ENCODE results near the gene ODF2. TPM values are rescaled to one million over a fixed set of nuclear protein-coding genes. Genes with fewer than 3 reads are reported as not detected.

The ODF2 gene
- 18.9 TPM for total RNA-seq

- Histone ChIP-seq H3K36me3 (peaks cover 4 to 14% of the 10 kb centered on the region in 2 donors), H3K9me3 (no peaks in the 10 kb centered on the region), H3K27ac (peak within 1 kb of the TSS; percentile 61), H3K27me3 (no peaks in the 10 kb centered on the region), H3K4me3 (peak within 1 kb of the TSS; percentile 80 to 85), H3K4me1 (peaks cover 15% of the 10 kb centered on the region)
- intact Hi-C loops (cut with DNase I) = no loop called here
- peak in 1 of 2 donors; percentile 96 for DNase-seq (ENCODE audit: extremely low spot score in 2 of 2)
- TF ChIP-seq CTCF (IDR thresholded peaks at IDR 0.05) = no peak
- peak; percentile 52 to 74 for TF ChIP-seq POLR2AphosphoS5 (IDR thresholded peaks at IDR 0.05; ENCODE audit: insufficient read depth in 1 of 2, low read depth in 1 of 2)
Observed at GRCh38 chr9:128455849-128456612, at the start of gene ODF2. Gene ODF2, plus strand, starts transcription at chr9:128456006. Its CDS starts 86 bp downstream, at chr9:128456092.

DNA sequence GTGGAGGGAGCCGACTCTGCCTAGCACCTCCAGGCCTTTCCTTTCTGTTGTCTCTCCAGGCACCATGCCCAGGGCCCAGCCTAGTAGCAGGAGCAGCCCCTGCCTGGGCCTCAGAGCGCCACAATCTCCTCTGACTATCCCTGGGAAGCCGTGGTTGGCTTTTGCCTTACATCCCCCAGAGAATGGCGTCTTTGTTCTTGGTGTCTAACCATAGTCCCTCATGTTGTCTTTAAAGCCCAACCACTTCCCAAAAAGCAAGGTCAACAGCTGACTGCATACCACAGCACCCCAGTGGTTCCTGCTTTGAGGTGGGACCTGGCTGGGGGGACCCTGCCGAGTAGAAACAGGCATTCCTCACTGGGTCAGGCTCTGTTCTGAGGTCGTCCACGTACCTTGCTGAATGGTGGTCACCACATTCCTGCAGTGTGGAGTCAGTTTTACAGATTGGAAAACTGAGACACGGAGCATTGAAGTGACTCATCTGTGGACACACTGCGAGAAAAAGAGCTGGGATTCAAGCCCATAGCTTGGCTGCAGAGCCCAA is 48.9 kb upstream of the ODF2 start:
- no peaks in the 10 kb centered on the region for H3K9me3 ChIP-seq
- DNase-seq (ENCODE audit: extremely low spot score in 2 of 2) = no peak
- H3K36me3 ChIP-seq = no peaks in the 10 kb centered on the region
- H3K4me3 ChIP-seq = no peak overlapping the region
- H3K4me1 ChIP-seq = no peaks in the 10 kb centered on the region
- no peaks in the 10 kb centered on the region for H3K27me3 ChIP-seq
- TF ChIP-seq CTCF (IDR thresholded peaks at IDR 0.05) = no peak
- TF ChIP-seq POLR2AphosphoS5 (IDR thresholded peaks at IDR 0.05; ENCODE audit: insufficient read depth in 1 of 2, low read depth in 1 of 2) = no peak
- no peak for TF ChIP-seq POLR2A (IDR thresholded peaks at IDR 0.05)
- no peak overlapping the region for H3K27ac ChIP-seq
- intact Hi-C loops (cut with DNase I) = no loop called here

DNA sequence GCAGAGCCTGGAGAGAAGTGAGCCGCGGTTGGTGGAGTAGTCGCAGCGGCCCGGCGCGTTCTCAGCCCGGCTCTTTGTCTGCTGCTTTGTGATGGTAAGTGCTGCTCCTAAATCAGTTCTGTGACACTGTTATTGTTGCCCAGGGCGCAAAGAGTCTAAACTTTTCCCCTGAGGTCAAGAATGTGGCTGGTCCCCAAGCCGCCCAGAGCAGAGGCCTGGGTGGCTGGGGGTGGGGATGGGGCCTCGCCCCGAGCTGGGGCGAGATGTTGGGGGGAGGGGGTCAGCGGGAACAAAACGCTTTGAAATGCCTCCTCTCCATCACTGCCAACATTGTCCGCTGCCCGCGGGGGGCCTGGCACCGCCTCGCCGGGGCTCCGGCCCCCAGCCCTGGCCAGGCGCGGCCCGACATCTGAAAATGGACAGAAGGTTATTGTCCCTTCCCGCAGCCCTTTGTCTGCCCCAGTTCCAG is 46.8 kb upstream of the ODF2 start:
- no peak for DNase-seq (ENCODE audit: extremely low spot score in 2 of 2)
- no peak overlapping the region for H3K27ac ChIP-seq
- no peak for TF ChIP-seq POLR2A (IDR thresholded peaks at IDR 0.05)
- no peak for TF ChIP-seq CTCF (IDR thresholded peaks at IDR 0.05)
- TF ChIP-seq POLR2AphosphoS5 (IDR thresholded peaks at IDR 0.05; ENCODE audit: insufficient read depth in 1 of 2, low read depth in 1 of 2) = no peak
- no peaks in the 10 kb centered on the region for H3K4me1 ChIP-seq
- no peak overlapping the region for H3K4me3 ChIP-seq
- intact Hi-C loops (cut with DNase I) = no loop called here
- H3K27me3 ChIP-seq = no peaks in the 10 kb centered on the region
- H3K9me3 ChIP-seq = no peaks in the 10 kb centered on the region
- no peaks in the 10 kb centered on the region for H3K36me3 ChIP-seq

- Histone ChIP-seq H3K4me1 (no peaks in the 10 kb centered on the region), H3K27me3 (no peaks in the 10 kb centered on the region)
Observed at GRCh38 chr9:128409450-128409849, 46.4 kb upstream of the ODF2 start.

DNA sequence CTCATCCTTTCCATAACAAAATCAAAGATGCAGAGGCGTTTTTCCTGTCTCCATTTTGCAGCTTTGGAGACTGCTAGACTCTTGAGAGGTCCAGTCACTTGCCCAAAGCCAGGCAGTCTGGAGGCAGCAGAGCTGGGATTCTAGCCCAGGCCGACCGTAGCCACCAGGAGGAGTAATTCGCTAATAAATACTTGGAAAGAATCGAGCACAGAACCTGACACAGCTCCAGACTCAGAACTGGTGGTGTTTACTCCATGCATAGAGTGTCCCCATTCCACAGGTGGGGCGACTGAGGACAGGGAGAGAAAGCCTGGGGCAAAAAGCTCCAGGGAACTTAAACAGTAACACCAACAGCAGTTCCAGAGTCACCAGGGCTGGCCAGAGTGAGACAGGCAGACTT is 45.8 kb upstream of the ODF2 start:
- Histone ChIP-seq H3K27me3 (no peaks in the 10 kb centered on the region), H3K9me3 (no peaks in the 10 kb centered on the region), H3K4me1 (no peaks in the 10 kb centered on the region), H3K27ac (no peak overlapping the region), H3K36me3 (no peaks in the 10 kb centered on the region), H3K4me3 (no peak overlapping the region)
- DNase-seq (ENCODE audit: extremely low spot score in 2 of 2) = no peak
- TF ChIP-seq POLR2A (IDR thresholded peaks at IDR 0.05) (no peak), POLR2AphosphoS5 (IDR thresholded peaks at IDR 0.05; ENCODE audit: insufficient read depth in 1 of 2, low read depth in 1 of 2) (no peak), CTCF (IDR thresholded peaks at IDR 0.05) (no peak)
- intact Hi-C loops (cut with DNase I) = loop anchor here (10.0 kb wide), 1 partner anchor 45 kb away; no protein-coding TSS in a partner anchor

More at GRCh38 chr9:128409450-128409849, 46.4 kb upstream of the ODF2 start:
- Histone ChIP-seq H3K9me3 (no peaks in the 10 kb centered on the region), H3K36me3 (no peaks in the 10 kb centered on the region), H3K4me3 (no peak overlapping the region), H3K27ac (no peak overlapping the region)
- intact Hi-C loops (cut with DNase I) = no loop called here
- TF ChIP-seq POLR2A (IDR thresholded peaks at IDR 0.05) = no peak
- DNase-seq (ENCODE audit: extremely low spot score in 2 of 2) = no peak

All from vagina (tissue), 2 donors.